ENCODE results near the gene BRINP3.

DNA sequence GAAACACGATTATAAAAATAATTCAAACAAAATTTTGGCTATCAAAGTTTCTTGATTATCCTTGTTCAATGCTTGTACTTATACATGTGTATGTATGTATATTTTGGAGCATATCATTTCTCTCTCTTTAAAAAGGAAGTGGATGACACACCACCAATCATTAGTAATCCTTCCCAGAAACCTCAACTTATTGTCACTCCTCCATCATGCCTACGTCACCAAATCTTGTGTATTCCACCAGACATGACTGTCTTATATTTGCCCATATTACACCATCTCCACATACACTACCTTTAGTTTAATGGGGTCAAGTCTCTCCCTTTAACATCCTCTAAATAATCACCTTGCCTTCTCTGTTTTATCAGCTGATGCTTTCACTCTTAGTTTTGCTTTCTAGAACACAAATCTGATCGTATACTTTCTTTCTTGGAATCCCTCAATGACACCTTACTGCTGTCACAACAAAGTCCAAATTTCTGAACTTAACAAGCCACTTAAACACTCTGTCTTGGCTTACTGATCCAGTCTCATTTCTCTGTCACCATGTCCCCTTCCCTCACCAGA lies 124.0 kb downstream of the BRINP3 start:
- TF ChIP-seq, protein P1, sequence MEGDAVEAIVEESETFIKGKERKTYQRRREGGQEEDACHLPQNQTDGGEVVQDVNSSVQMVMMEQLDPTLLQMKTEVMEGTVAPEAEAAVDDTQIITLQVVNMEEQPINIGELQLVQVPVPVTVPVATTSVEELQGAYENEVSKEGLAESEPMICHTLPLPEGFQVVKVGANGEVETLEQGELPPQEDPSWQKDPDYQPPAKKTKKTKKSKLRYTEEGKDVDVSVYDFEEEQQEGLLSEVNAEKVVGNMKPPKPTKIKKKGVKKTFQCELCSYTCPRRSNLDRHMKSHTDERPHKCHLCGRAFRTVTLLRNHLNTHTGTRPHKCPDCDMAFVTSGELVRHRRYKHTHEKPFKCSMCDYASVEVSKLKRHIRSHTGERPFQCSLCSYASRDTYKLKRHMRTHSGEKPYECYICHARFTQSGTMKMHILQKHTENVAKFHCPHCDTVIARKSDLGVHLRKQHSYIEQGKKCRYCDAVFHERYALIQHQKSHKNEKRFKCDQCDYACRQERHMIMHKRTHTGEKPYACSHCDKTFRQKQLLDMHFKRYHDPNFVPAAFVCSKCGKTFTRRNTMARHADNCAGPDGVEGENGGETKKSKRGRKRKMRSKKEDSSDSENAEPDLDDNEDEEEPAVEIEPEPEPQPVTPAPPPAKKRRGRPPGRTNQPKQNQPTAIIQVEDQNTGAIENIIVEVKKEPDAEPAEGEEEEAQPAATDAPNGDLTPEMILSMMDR (IDR thresholded peaks at IDR 0.05 in 4 of 5, conservative IDR thresholded peaks at IDR 0.05 in 1 of 5) = no peak
- no peak for TF ChIP-seq POLR2A (IDR thresholded peaks at IDR 0.05)

Data from gastrocnemius medialis (tissue), 4 donors.